ENCODE measurements around the gene LUC7L3.

DNA sequence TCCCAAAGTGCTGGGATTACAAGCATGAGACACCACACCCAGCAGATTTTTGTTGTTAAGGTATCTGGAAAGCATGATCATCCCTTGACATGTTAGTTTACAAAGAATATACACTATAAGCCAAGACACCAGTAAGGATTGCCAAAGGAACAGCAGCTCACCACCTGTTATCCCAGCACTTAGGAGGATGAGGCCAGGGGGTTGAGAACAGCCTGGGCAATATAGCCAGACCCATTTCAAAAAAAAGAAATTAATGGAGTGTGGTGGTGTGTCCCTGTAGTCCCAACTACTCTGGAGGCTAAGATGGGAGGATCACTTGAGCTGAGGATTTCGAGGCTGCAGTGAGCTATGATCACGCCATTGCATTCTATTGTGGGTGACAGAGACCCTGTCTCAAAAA lies 42.8 kb downstream of the LUC7L3 start:
- TF ChIP-seq POLR2AphosphoS5 (IDR thresholded peaks at IDR 0.05; ENCODE audit: low read depth), result no peak
- TF ChIP-seq EZH2 (IDR thresholded peaks at IDR 0.05; ENCODE audit: low read depth, unreplicated experiment), result no peak

All from GM23338 (cell line).